Measurements from ENCODE around the gene SFMBT1. TPM values are rescaled to one million over a fixed set of nuclear protein-coding genes. Genes with fewer than 3 reads are reported as not detected.

The SFMBT1 gene
- total RNA-seq, 1 donor = 11.6 TPM

GRCh38 chr3:53083949-53084309, 38.1 kb upstream of the SFMBT1 start:
- Histone ChIP-seq H4K20me1 (ENCODE audit: insufficient read depth, low read length) (no peaks in the 10 kb centered on the region), H3K36me3 (ENCODE audit: insufficient read depth, low read length) (no peaks in the 10 kb centered on the region), H3K27me3 (ENCODE audit: insufficient read depth, low read length) (no peaks in the 10 kb centered on the region), H3K79me2 (ENCODE audit: insufficient read depth, low read length) (no peaks in the 10 kb centered on the region), H3K9me3 (ENCODE audit: low read depth, low read length) (no peaks in the 10 kb centered on the region), H3K4me1 (ENCODE audit: insufficient read depth, low read length) (peaks cover 11% of the 10 kb centered on the region), H3K4me2 (ENCODE audit: insufficient read depth, low read length) (peak overlapping the region; percentile 40), H2AFZ (ENCODE audit: low read length) (no peak overlapping the region), H3K27ac (ENCODE audit: low read depth, low read length) (no peak overlapping the region), H3K4me3 (ENCODE audit: insufficient read depth, low read length) (no peak overlapping the region)
- no peak for DNase-seq (ENCODE audit: insufficient read length, low spot score, missing footprints)
- TF ChIP-seq, protein P1, sequence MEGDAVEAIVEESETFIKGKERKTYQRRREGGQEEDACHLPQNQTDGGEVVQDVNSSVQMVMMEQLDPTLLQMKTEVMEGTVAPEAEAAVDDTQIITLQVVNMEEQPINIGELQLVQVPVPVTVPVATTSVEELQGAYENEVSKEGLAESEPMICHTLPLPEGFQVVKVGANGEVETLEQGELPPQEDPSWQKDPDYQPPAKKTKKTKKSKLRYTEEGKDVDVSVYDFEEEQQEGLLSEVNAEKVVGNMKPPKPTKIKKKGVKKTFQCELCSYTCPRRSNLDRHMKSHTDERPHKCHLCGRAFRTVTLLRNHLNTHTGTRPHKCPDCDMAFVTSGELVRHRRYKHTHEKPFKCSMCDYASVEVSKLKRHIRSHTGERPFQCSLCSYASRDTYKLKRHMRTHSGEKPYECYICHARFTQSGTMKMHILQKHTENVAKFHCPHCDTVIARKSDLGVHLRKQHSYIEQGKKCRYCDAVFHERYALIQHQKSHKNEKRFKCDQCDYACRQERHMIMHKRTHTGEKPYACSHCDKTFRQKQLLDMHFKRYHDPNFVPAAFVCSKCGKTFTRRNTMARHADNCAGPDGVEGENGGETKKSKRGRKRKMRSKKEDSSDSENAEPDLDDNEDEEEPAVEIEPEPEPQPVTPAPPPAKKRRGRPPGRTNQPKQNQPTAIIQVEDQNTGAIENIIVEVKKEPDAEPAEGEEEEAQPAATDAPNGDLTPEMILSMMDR (IDR thresholded peaks at IDR 0.05; ENCODE audit: extremely low read depth, low read depth, low read length) = no peak

DNA sequence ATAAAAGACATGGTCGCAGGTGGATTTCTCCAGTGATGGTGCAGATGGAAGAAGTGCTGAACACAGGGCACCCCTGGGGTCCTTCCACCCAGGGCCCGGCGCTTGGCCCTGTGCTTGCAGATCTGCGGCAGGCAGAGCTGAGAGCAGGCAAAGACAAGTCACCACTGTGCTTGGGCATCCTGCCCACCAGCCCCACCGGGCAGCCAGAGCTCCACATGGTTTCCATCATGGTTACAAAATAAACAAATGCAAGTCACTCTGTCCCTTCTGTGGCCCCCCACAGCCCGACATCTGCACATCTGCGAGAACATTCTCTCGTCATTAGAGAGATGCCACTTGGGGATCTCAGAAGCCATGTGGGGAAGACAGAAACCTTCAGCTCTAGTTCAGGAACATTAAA, 37.6 kb upstream of the SFMBT1 start:
- Histone ChIP-seq H3K79me2 (ENCODE audit: insufficient read depth, low read length) (no peaks in the 10 kb centered on the region), H3K4me1 (ENCODE audit: insufficient read depth, low read length) (peaks cover 11% of the 10 kb centered on the region), H3K4me3 (ENCODE audit: insufficient read depth, low read length) (peak overlapping the region; percentile 19), H3K36me3 (ENCODE audit: insufficient read depth, low read length) (no peaks in the 10 kb centered on the region), H3K27me3 (ENCODE audit: insufficient read depth, low read length) (no peaks in the 10 kb centered on the region), H2AFZ (ENCODE audit: low read length) (no peak overlapping the region), H3K27ac (ENCODE audit: low read depth, low read length) (no peak overlapping the region), H3K4me2 (ENCODE audit: insufficient read depth, low read length) (peak overlapping the region; percentile 40), H3K9me3 (ENCODE audit: low read depth, low read length) (no peaks in the 10 kb centered on the region), H4K20me1 (ENCODE audit: insufficient read depth, low read length) (no peaks in the 10 kb centered on the region)
- TF ChIP-seq, protein P1 (IDR thresholded peaks at IDR 0.05; ENCODE audit: extremely low read depth, low read depth, low read length) = no peak
- peak; percentile 85 for DNase-seq (ENCODE audit: insufficient read length, low spot score, missing footprints)

GRCh38 chr3:53082736-53083135, 36.9 kb upstream of the SFMBT1 start:
- H3K27me3 ChIP-seq (ENCODE audit: insufficient read depth, low read length) = no peaks in the 10 kb centered on the region
- no peak overlapping the region for H3K27ac ChIP-seq (ENCODE audit: low read depth, low read length)
- TF ChIP-seq, protein P1 (IDR thresholded peaks at IDR 0.05; ENCODE audit: extremely low read depth, low read depth, low read length) = no peak
- no peaks in the 10 kb centered on the region for H3K36me3 ChIP-seq (ENCODE audit: insufficient read depth, low read length)
- no peak overlapping the region for H2AFZ ChIP-seq (ENCODE audit: low read length)
- no peak overlapping the region for H3K4me2 ChIP-seq (ENCODE audit: insufficient read depth, low read length)
- no peaks in the 10 kb centered on the region for H3K9me3 ChIP-seq (ENCODE audit: low read depth, low read length)
- H3K4me3 ChIP-seq (ENCODE audit: insufficient read depth, low read length) = no peak overlapping the region
- no peaks in the 10 kb centered on the region for H4K20me1 ChIP-seq (ENCODE audit: insufficient read depth, low read length)
- H3K79me2 ChIP-seq (ENCODE audit: insufficient read depth, low read length) = no peaks in the 10 kb centered on the region
- no peak for DNase-seq (ENCODE audit: insufficient read length, low spot score, missing footprints)
- peaks cover 11% of the 10 kb centered on the region for H3K4me1 ChIP-seq (ENCODE audit: insufficient read depth, low read length)

- no peak overlapping the region for H3K4me2 ChIP-seq (ENCODE audit: insufficient read depth, low read length)
- no peak overlapping the region for H3K27ac ChIP-seq (ENCODE audit: low read depth, low read length)
- no peak overlapping the region for H3K4me3 ChIP-seq (ENCODE audit: insufficient read depth, low read length)
- no peaks in the 10 kb centered on the region for H3K36me3 ChIP-seq (ENCODE audit: insufficient read depth, low read length)
- H4K20me1 ChIP-seq (ENCODE audit: insufficient read depth, low read length) = no peaks in the 10 kb centered on the region
- H3K79me2 ChIP-seq (ENCODE audit: insufficient read depth, low read length) = no peaks in the 10 kb centered on the region
- H3K4me1 ChIP-seq (ENCODE audit: insufficient read depth, low read length) = peaks cover 11% of the 10 kb centered on the region
- H3K9me3 ChIP-seq (ENCODE audit: low read depth, low read length) = no peaks in the 10 kb centered on the region
- no peaks in the 10 kb centered on the region for H3K27me3 ChIP-seq (ENCODE audit: insufficient read depth, low read length)
- H2AFZ ChIP-seq (ENCODE audit: low read length) = no peak overlapping the region
- TF ChIP-seq, protein P1 (IDR thresholded peaks at IDR 0.05; ENCODE audit: extremely low read depth, low read depth, low read length) = no peak
- no peak for DNase-seq (ENCODE audit: insufficient read length, low spot score, missing footprints)
Observed at GRCh38 chr3:53081318-53081717, 35.4 kb upstream of the SFMBT1 start.

All from osteoblast (primary cell).